CD4-positive, alpha-beta memory T cell (primary cell): ENCODE measurements around the gene CST3. TPM values are rescaled to one million over a fixed set of nuclear protein-coding genes. Genes with fewer than 3 reads are reported as not detected.
A peak's percentile ranks its signal among the peaks of the same experiment; 100 is the strongest.

Experiments used
- CTCF ChIA-PET: fragments of 350-600 bp; sonication (Branson Sonifier 250); formaldehyde crosslinking; loops from one replicate; lab custom pipeline; 2021; ENCODE audit warnings: inconsistent platforms; ENCODE audit not compliant: partially characterized antibody; lab: Charles Lee
- POLR2A ChIA-PET: fragments of 350-600 bp; sonication (Branson Sonifier 250); formaldehyde crosslinking; loops from one replicate; lab custom pipeline; 2021; ENCODE audit not compliant: partially characterized antibody; lab: Charles Lee
- DNase-seq, 5 donors: peaks; one replicate each; pipeline versions ENCODE4 v3.0.0 to v3.0.0-alpha.2; 2020 to 2022; ENCODE audit warnings: mixed read lengths in 1 of 5
- H3K27ac ChIP-seq: one replicate; pipeline ENCODE4 v1.7.0; 2013; ENCODE audit warnings: low read depth, low read length
- H3K27me3 ChIP-seq: 2 replicates; pipeline ENCODE4 v1.7.0; 2013; ENCODE audit warnings: mild to moderate bottlenecking, low read length, moderate library complexity; ENCODE audit not compliant: insufficient read depth
- H3K36me3 ChIP-seq: 2 replicates; pipeline ENCODE4 v1.7.0; 2013; ENCODE audit warnings: mild to moderate bottlenecking, low read length, moderate library complexity; ENCODE audit not compliant: insufficient read depth
- H3K4me1 ChIP-seq: 2 replicates; pipeline ENCODE4 v1.7.0; 2013; ENCODE audit warnings: mild to moderate bottlenecking, low read length, moderate library complexity; ENCODE audit not compliant: insufficient read depth
- H3K4me3 ChIP-seq, 2 donors: one replicate each; pipeline ENCODE4 v1.7.0; 2013; ENCODE audit warnings: low read length in 2 of 2, mild to moderate bottlenecking in 1 of 2
- H3K9me3 ChIP-seq, 2 donors: one replicate each; pipeline ENCODE4 v1.7.0; 2013; ENCODE audit warnings: low read length in 2 of 2, control low read depth in 1 of 2; ENCODE audit not compliant: control insufficient read depth in 1 of 2
- H3K27ac Mint-ChIP-seq, 7 donors: one replicate each; pipeline ENCODE4 v1.8.0; 2020 to 2021; ENCODE audit warnings: mixed read lengths in 7 of 7, mild to moderate bottlenecking in 6 of 7, inconsistent platforms in 3 of 7, moderate library complexity in 3 of 7
- H3K27me3 Mint-ChIP-seq, 2 donors: one replicate each; pipeline ENCODE4 v1.8.0; 2020 to 2021; ENCODE audit warnings: mixed read lengths in 2 of 2
- H3K36me3 Mint-ChIP-seq, 2 donors: one replicate each; pipeline ENCODE4 v1.8.0; 2020 to 2021; ENCODE audit warnings: mixed read lengths in 2 of 2, inconsistent platforms in 1 of 2, mild to moderate bottlenecking in 1 of 2
- H3K4me1 Mint-ChIP-seq, 4 donors: one replicate each; pipeline ENCODE4 v1.8.0; 2020 to 2021; ENCODE audit warnings: mixed read lengths in 4 of 4, mild to moderate bottlenecking in 1 of 4
- H3K4me3 Mint-ChIP-seq, 8 donors: one replicate each; pipeline ENCODE4 v1.8.0; 2020 to 2021; ENCODE audit warnings: mixed read lengths in 8 of 8, mild to moderate bottlenecking in 7 of 8, moderate library complexity in 6 of 8, inconsistent platforms in 3 of 8
- H3K9me3 Mint-ChIP-seq, 8 donors: one replicate each; pipeline ENCODE4 v1.8.0; 2020 to 2021; ENCODE audit warnings: mixed read lengths in 8 of 8, mild to moderate bottlenecking in 5 of 8, inconsistent platforms in 3 of 8, moderate library complexity in 1 of 8
- intact Hi-C: fragments of 100-400 bp; cut with micrococcal nuclease; formaldehyde crosslinking; loops from one replicate; pipeline ENCODE4 v1.15.1; 2023
- polyA plus RNA-seq, 2 donors: library from polyadenylated mRNA; unstranded; fragments of 300-500 nt; fragmentation: Illumina TruSeq; gene quantifications; one replicate each; pipeline ENCODE4 v1.2.3, GENCODE V29; 2021
- total RNA-seq, 2 experiments: library from RNA; stranded (reverse); gene quantifications; one replicate each; pipeline ENCODE4 v1.2.3, GENCODE V29; 2021

Gene CST3
- total and polyA plus RNA-seq, 4 experiments from 2014 or later, result 0.31 to 8.3 (median 6.1) TPM

DNA sequence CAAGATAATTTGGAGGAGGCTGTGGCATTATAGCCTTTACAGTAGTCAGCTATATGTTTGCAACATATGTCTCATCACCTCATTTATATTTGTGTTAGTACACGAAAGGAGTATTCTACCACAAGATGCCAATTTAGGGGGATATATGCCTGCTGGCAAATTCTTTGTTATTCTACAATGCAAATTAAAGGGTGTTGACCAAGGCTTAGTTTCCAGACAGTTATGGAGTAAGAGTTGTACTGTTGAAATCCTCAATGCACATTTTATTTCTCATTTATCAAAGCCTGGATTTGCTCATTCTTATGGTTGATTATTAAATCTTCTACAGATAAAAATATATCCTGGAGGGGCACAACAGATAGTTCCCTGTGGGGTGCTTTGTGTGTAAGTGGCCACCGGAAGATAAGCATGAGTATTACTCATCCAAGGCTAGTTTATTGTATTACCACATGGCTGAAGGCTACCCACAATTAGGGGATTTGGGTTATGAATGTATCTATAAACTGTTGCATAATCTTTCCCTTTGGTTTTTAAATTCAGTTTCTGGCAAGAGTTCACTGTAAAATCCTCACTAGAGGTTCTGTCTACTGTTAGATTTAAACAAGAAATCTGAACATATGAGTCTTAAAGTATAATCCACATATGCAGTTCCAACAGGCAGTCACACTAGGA lies 41.0 kb downstream of the CST3 start:
- no peak overlapping the region for H3K4me3 ChIP-seq
- Mint-ChIP-seq H3K4me3 (no peak overlapping the region), H3K4me1 (no peaks in the 10 kb centered on the region), H3K27ac (no peak overlapping the region), H3K36me3 (no peaks in the 10 kb centered on the region), H3K27me3 (no peaks in the 10 kb centered on the region), H3K9me3 (no peaks in the 10 kb centered on the region)
- H3K27me3 ChIP-seq, result no peaks in the 10 kb centered on the region
- H3K4me1 ChIP-seq, result no peaks in the 10 kb centered on the region
- no peaks in the 10 kb centered on the region for H3K36me3 ChIP-seq
- no peaks in the 10 kb centered on the region for H3K9me3 ChIP-seq
- ChIA-PET POLR2A (no interaction called here), CTCF (no interaction called here)
- no peak overlapping the region for H3K27ac ChIP-seq
- no peak for DNase-seq
- intact Hi-C loops, result no loop called here

DNA sequence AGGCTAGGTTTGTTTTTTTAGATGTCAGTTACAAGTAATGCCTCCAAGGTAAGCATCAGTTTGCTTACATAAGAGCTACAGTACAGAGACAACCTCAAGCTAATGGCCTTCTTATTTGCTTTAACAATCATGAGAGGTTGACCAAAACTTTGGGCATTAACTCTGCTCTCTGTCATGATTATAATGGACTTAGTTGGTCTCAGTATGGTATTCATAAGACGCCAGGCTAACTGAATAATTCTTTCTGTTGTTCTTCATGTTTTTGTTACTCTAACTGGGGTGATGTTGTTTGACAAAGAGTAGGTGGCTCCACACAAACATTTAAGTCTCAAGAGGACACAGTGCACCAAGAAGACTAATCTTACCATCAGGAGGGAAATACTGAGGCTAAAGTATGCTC lies 41.8 kb downstream of the CST3 start:
- no peaks in the 10 kb centered on the region for H3K36me3 ChIP-seq

DNA sequence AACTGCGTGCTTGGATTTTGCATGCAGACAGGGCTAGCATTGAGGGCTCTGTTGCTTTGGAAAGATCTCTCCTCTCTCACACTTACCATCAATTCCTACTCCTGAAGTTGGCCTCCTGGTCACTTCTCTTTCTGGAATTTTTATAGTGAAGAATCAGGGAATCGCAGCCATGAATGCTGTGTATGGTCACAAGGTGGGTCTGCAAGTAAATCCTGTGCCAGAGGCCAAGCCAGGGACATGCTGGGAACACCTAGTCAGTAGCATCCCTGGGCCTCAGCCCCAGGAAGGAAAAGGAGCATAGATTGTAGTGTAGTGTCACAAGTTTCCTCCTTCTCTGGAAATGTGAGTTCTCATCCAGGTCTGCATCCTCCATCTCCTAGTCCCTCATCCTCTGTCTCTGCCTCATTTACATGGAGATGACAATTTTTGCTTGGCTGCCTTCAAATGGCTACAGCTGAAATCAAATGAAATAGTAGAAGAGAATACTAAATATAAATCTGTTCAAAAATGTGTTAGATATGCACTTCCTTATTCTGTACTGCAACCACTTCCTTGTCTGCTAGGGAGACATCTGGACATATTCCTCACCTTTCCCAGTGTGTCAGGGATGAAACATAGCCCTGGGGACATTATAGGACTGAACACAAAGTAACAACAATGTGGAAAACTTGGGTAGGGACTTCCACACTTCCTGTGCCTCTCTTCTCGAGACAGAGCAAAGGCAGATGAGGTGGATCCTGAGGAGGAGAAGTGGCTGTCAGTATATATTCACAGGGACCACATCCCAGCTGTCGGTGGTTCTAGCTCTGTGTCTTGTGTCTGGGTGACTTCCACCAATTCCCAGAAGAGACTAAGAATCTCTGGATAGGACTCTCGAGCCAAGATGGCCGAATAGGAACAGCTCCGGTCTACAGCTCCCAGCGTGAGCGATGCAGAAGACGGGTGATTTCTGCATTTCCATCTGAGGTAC lies 49.0 kb downstream of the CST3 start:
- Histone ChIP-seq H3K27ac (no peak overlapping the region), H3K27me3 (no peaks in the 10 kb centered on the region), H3K9me3 (no peaks in the 10 kb centered on the region), H3K4me3 (no peak overlapping the region), H3K36me3 (no peaks in the 10 kb centered on the region), H3K4me1 (no peaks in the 10 kb centered on the region)
- H3K4me3 Mint-ChIP-seq, result peak overlapping the region in 3 of 8 donors; percentile 39 to 66 (median 39)
- ChIA-PET POLR2A (no interaction called here), CTCF (no interaction called here)
- peaks cover 0 to 8% (median 0%) of the 10 kb centered on the region in 8 donors for H3K9me3 Mint-ChIP-seq
- peaks cover 2 to 20% of the 10 kb centered on the region in 2 donors for H3K27me3 Mint-ChIP-seq
- H3K36me3 Mint-ChIP-seq, result no peaks in the 10 kb centered on the region
- peak overlapping the region in 1 of 7 donors; percentile 77 for H3K27ac Mint-ChIP-seq
- H3K4me1 Mint-ChIP-seq, result no peaks in the 10 kb centered on the region
- intact Hi-C loops, result no loop called here
- DNase-seq, result no peak

More for the DNA sequence above, 41.8 kb downstream of the CST3 start:
- no peak overlapping the region for H3K27ac Mint-ChIP-seq
- CTCF ChIA-PET, result no interaction called here
- Histone ChIP-seq H3K4me3 (no peak overlapping the region), H3K4me1 (no peaks in the 10 kb centered on the region), H3K27me3 (no peaks in the 10 kb centered on the region), H3K27ac (no peak overlapping the region), H3K9me3 (no peaks in the 10 kb centered on the region)
- H3K9me3 Mint-ChIP-seq, result no peaks in the 10 kb centered on the region
- no peaks in the 10 kb centered on the region for H3K36me3 Mint-ChIP-seq
- H3K4me3 Mint-ChIP-seq, result no peak overlapping the region
- H3K4me1 Mint-ChIP-seq, result no peaks in the 10 kb centered on the region
- POLR2A ChIA-PET, result no interaction called here
- intact Hi-C loops, result no loop called here
- DNase-seq, result no peak
- no peaks in the 10 kb centered on the region for H3K27me3 Mint-ChIP-seq

DNA sequence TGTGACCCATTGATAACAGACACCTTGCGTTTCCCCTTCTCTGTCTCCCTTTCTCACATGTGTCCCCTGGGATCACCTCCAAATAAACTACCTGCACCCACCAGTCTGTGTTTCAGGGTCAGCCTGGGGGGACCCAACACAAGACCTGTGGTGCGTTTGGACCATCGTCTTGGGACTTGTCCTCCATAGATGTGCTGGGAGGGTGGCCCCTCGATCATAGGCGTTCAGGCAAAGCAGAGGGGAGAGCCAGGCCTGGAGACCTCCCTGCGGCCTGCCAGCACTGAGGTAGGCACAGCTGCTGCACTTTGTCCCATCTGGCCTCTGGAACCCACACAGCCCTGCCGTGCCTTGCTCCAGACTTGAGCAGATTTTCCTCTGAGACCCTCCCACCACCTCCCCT lies 50.1 kb downstream of the CST3 start:
- H3K9me3 Mint-ChIP-seq, result peaks cover 0 to 8% (median 0%) of the 10 kb centered on the region in 8 donors
- H3K4me3 ChIP-seq, result no peak overlapping the region
- intact Hi-C loops, result no loop called here
- no peak overlapping the region for H3K4me3 Mint-ChIP-seq
- H3K4me1 Mint-ChIP-seq, result no peaks in the 10 kb centered on the region
- H3K27me3 ChIP-seq, result no peaks in the 10 kb centered on the region
- DNase-seq, result no peak
- CTCF ChIA-PET, result no interaction called here
- POLR2A ChIA-PET, result no interaction called here
- no peaks in the 10 kb centered on the region for H3K9me3 ChIP-seq
- H3K27me3 Mint-ChIP-seq, result peaks cover 4 to 20% of the 10 kb centered on the region in 2 donors
- no peak overlapping the region for H3K27ac Mint-ChIP-seq
- H3K36me3 ChIP-seq, result no peaks in the 10 kb centered on the region
- no peaks in the 10 kb centered on the region for H3K4me1 ChIP-seq
- H3K36me3 Mint-ChIP-seq, result no peaks in the 10 kb centered on the region
- no peak overlapping the region for H3K27ac ChIP-seq

DNA sequence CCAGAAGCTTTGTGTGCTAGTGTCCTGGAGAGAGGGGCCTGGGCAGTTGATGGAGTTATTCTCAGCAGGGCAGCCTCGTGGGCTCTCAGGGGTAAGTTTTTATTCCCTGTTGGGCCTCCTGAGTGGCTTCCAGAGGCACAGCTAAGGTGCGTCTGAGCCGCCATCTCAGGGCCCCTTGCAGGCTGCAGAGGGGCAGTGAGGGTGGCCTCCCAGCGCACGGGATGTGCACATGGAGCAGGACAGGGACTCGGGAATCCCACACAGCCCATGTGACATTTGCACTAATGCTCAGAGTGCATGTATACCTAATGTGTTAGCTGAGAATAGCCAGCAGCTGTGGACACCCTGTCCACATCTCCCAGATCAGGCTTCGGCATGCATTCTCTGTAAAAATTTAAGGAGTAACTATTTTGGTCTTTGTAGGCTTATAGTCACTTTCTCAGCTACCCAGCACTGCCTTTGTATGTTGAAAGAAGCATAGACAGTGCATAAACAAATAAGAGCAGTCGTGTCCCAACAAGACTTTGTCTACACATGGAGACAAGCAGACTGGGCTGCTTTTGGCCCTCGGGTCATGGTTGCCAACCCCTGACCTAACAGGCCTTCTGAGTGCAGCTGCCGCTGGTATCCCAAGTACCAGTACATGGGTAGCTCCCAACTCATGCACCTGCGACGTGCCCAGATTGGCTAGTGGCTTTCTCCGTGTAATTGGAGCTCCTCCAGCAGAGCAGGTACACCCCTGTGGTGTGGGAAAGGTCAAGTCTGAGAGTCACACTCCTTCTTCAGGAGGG lies 50.8 kb downstream of the CST3 start:
- intact Hi-C loops, result no loop called here
- no peaks in the 10 kb centered on the region for H3K27me3 ChIP-seq
- no peak overlapping the region for H3K4me3 ChIP-seq
- H3K9me3 ChIP-seq, result no peaks in the 10 kb centered on the region
- Mint-ChIP-seq H3K27ac (peak overlapping the region in 1 of 7 donors; percentile 9), H3K36me3 (no peaks in the 10 kb centered on the region), H3K9me3 (peaks cover 0 to 8% (median 0%) of the 10 kb centered on the region in 8 donors), H3K4me1 (no peaks in the 10 kb centered on the region), H3K27me3 (peaks cover 4 to 24% of the 10 kb centered on the region in 2 donors), H3K4me3 (no peak overlapping the region)
- H3K36me3 ChIP-seq, result no peaks in the 10 kb centered on the region
- ChIA-PET CTCF (no interaction called here), POLR2A (no interaction called here)
- no peak overlapping the region for H3K27ac ChIP-seq
- DNase-seq, result no peak
- H3K4me1 ChIP-seq, result no peaks in the 10 kb centered on the region

DNA sequence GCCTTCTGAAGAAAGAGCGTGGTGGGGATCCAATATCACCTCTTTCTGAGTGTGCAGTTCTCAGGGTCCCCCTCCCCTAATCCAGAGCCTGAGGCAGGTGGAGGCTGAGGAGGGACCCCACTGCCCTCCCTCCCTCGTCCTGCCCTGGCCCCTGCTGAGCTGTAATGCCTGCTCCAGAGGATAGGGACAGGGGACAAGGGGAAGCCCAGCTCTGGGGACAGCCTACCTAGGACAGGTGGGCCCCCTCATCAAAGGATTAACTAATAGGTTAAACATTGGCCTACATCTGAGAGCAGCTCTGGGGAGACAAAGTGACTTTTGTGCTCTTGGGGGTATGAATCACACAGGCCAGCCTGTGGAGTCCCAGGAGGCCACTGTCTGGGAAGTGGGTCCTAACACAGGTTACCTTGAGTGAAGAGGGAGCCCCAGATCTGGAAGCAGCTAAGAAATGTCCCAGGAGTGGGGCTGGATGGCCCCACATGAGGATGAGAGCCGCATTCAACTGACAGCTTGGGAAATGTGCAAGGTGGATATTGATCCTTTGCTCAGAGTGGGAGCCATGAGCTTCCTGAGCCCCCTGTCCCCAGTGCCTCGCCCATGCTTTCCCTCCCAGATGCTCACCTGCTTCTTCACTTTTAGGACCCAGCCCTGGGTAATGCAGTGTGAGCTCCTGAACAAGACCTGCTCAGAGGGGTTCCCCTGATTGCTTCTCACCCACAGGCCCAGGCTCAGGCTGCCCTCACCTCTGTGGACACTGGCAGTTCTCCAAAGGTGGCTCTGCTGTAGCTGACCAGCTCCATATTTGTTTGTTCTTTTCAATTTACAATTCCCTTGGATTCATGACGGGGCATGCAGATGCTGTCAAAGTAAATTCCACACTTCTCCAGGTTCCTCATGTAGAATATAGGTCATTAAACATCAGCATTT lies 51.7 kb downstream of the CST3 start:
- H3K9me3 ChIP-seq, result no peaks in the 10 kb centered on the region
- Mint-ChIP-seq H3K27ac (no peak overlapping the region), H3K4me1 (no peaks in the 10 kb centered on the region), H3K4me3 (no peak overlapping the region), H3K9me3 (peaks cover 0 to 8% (median 3%) of the 10 kb centered on the region in 8 donors), H3K27me3 (peaks cover 6 to 26% of the 10 kb centered on the region in 2 donors), H3K36me3 (no peaks in the 10 kb centered on the region)
- DNase-seq, result no peak
- H3K36me3 ChIP-seq, result no peaks in the 10 kb centered on the region
- CTCF ChIA-PET, result no interaction called here
- H3K27me3 ChIP-seq, result no peaks in the 10 kb centered on the region
- H3K27ac ChIP-seq, result no peak overlapping the region
- H3K4me3 ChIP-seq, result no peak overlapping the region
- POLR2A ChIA-PET, result no interaction called here
- H3K4me1 ChIP-seq, result no peaks in the 10 kb centered on the region
- intact Hi-C loops, result no loop called here
